HG02759 (cell line): ENCODE data around the gene OCA2.

ENCODE experiments used
- ATAC-seq: cut with Tn5 transposase; IDR thresholded peaks from one replicate; pipeline ENCODE4 v1.9.1; 2021; ENCODE audit warnings: mild to moderate bottlenecking, moderate library complexity; ENCODE audit not compliant: unreplicated experiment

Gene OCA2

GRCh38 chr15:28082891-28083684 lies 16.0 kb downstream of the OCA2 start:
- no peak for ATAC-seq

- ATAC-seq = no peak
Measured at GRCh38 chr15:28081594-28081993, 17.5 kb downstream of the OCA2 start.

GRCh38 chr15:28080386-28080785 lies 18.7 kb downstream of the OCA2 start:
- no peak for ATAC-seq

- no peak for ATAC-seq
Measured at GRCh38 chr15:28079313-28079969, 19.7 kb downstream of the OCA2 start.

GRCh38 chr15:28078191-28078719 lies 20.9 kb downstream of the OCA2 start:
- no peak for ATAC-seq

- ATAC-seq = no peak
Measured at GRCh38 chr15:28075573-28075972, 23.5 kb downstream of the OCA2 start.

- ATAC-seq = no peak
Measured at GRCh38 chr15:28068930-28069329, 30.2 kb downstream of the OCA2 start.

- no peak for ATAC-seq
Measured at GRCh38 chr15:28066231-28066630, 32.9 kb downstream of the OCA2 start.

- ATAC-seq = no peak
Measured at GRCh38 chr15:28060005-28060404, 39.1 kb downstream of the OCA2 start.

GRCh38 chr15:28058082-28058481 lies 41.0 kb downstream of the OCA2 start:
- ATAC-seq = no peak

GRCh38 chr15:28051955-28052633 lies 47.0 kb downstream of the OCA2 start:
- no peak for ATAC-seq

- no peak for ATAC-seq
Measured at GRCh38 chr15:28049581-28049980, 49.5 kb downstream of the OCA2 start.

- ATAC-seq = no peak
Measured at GRCh38 chr15:28047277-28047676, 51.8 kb downstream of the OCA2 start.

- no peak for ATAC-seq
Measured at GRCh38 chr15:28044121-28044672, 54.9 kb downstream of the OCA2 start.

- no peak for ATAC-seq
Measured at GRCh38 chr15:28043691-28044091, 55.4 kb downstream of the OCA2 start.

GRCh38 chr15:28037969-28038590 lies 61.0 kb downstream of the OCA2 start:
- ATAC-seq = no peak

GRCh38 chr15:28033443-28033842 lies 65.7 kb downstream of the OCA2 start:
- ATAC-seq = no peak

- ATAC-seq = no peak
Measured at GRCh38 chr15:28030801-28031200, 68.3 kb downstream of the OCA2 start.

GRCh38 chr15:28027714-28028076 lies 71.4 kb downstream of the OCA2 start:
- no peak for ATAC-seq

GRCh38 chr15:28026764-28027713 lies 72.1 kb downstream of the OCA2 start:
- no peak for ATAC-seq
